SU-DHL-6 (cell line): ENCODE results near the gene MYG1.

Experiments
- EZH2phosphoT487 ChIP-seq: fragments of 200-600 bp; sonication (generic), shearing (Covaris generic); conservative IDR thresholded peaks from 2 replicates; pipeline ENCODE4 v1.6.1; 2018; ENCODE audit warnings: mild to moderate bottlenecking, antibody characterized with exemption, low read length, moderate library complexity, mixed read lengths
- TF ChIP-seq, protein P1 (sequence below): fragments of 200-600 bp; sonication (generic); IDR thresholded peaks from one replicate; pipeline ENCODE4 v1.5.1; 2017; ENCODE audit warnings: antibody characterized with exemption, mild to moderate bottlenecking, low read length, moderate library complexity; ENCODE audit not compliant: insufficient read depth, poor library complexity, severe bottlenecking

DNA sequence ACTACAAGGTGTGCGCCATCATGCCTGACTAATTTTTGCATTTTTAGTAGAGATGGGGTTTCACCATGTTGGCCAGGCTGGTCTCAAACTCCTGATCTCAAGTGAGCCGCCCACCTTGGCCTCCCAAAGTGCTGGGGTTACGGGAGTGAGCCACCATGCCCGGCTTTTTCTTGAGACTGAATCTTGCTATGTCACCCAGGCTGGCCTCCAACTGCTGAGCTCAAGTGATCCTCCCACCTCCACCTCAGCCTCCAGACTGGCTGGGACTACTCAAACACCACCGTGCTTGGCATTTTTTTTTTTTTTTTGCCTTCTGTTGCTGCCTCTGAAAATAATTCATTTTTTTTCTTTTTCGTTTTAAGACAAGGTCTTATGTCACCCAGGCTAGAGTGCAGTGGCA lies 39.6 kb upstream of the MYG1 start:
- TF ChIP-seq, protein P1, sequence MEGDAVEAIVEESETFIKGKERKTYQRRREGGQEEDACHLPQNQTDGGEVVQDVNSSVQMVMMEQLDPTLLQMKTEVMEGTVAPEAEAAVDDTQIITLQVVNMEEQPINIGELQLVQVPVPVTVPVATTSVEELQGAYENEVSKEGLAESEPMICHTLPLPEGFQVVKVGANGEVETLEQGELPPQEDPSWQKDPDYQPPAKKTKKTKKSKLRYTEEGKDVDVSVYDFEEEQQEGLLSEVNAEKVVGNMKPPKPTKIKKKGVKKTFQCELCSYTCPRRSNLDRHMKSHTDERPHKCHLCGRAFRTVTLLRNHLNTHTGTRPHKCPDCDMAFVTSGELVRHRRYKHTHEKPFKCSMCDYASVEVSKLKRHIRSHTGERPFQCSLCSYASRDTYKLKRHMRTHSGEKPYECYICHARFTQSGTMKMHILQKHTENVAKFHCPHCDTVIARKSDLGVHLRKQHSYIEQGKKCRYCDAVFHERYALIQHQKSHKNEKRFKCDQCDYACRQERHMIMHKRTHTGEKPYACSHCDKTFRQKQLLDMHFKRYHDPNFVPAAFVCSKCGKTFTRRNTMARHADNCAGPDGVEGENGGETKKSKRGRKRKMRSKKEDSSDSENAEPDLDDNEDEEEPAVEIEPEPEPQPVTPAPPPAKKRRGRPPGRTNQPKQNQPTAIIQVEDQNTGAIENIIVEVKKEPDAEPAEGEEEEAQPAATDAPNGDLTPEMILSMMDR, result no peak
- TF ChIP-seq EZH2phosphoT487, result no peak
